BE2C (cell line): ENCODE measurements around the gene IGSF21.

ENCODE experiments used
- DNase-seq: peaks from one replicate; pipeline ENCODE4 v3.0.0-alpha.2; 2020
- H3K27me3 ChIP-seq: fragments of 250-450 bp; sonication (Bioruptor Pico); 2 replicates; pipeline ENCODE4 v1.5.1; 2020; ENCODE audit warnings: mild to moderate bottlenecking
- H3K36me3 ChIP-seq: fragments of 250-450 bp; sonication (Bioruptor Pico); 2 replicates; pipeline ENCODE4 v1.5.1; 2020; ENCODE audit warnings: mild to moderate bottlenecking
- H3K4me1 ChIP-seq: fragments of 250-450 bp; sonication (Bioruptor Pico); 2 replicates; pipeline ENCODE4 v1.5.1; 2020
- H3K4me3 ChIP-seq: 2 replicates; pipeline ENCODE4 v1.5.1; 2011; ENCODE audit warnings: low read depth, low read length
- H3K9me3 ChIP-seq: fragments of 250-450 bp; sonication (Bioruptor Pico); 2 replicates; pipeline ENCODE4 v1.5.1; 2020
- CTCF ChIP-seq: IDR thresholded peaks from 2 replicates; pipeline ENCODE4 v1.5.1; 2012; ENCODE audit warnings: mild to moderate bottlenecking, low read depth, low read length

IGSF21 gene

DNA sequence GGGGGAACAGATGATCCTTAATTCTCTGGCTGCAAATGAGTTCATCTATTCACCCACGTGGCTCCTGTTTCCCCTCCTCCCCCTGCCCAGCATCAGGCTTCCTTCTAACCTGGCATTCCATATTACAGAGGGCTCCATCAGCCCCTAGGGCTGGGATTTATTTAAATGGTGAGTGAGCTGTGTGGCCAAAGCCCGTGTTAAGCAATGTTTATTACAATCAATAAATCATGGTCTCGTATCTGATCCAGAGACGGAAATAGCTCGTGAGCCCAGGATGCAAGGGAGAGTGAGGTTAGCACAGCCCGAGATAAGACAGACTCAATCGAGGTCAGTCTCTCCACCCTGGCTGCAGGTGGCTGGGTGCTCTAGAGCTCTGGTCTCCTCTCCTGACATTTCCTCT is 43.1 kb upstream of the IGSF21 start:
- H3K27me3 ChIP-seq, result no peaks in the 10 kb centered on the region
- DNase-seq, result no peak
- H3K4me3 ChIP-seq, result no peak overlapping the region
- H3K9me3 ChIP-seq, result no peaks in the 10 kb centered on the region
- no peak for TF ChIP-seq CTCF
- no peaks in the 10 kb centered on the region for H3K4me1 ChIP-seq
- H3K36me3 ChIP-seq, result no peaks in the 10 kb centered on the region

DNA sequence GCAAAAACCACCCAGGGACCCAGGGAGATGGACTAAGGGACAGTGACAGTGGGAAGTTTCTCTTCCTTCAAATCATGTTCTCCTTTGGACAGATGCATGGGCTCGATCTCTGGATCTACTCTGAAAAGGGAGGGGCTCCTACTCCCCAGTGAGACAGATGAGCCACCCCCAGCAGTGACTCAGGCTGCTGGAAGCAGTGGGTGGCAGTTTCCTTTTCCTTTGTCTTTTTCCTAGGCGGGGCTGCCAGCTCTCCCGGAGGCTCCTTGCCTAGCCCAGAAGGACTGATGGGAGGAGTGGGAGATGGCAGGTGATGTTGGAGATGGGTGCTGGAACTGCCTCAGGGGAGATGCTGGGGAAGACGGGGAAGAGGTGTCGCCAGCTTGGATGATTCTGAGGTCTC is 41.0 kb upstream of the IGSF21 start:
- no peak for DNase-seq
- no peaks in the 10 kb centered on the region for H3K27me3 ChIP-seq
- no peak for TF ChIP-seq CTCF

GRCh38 chr1:18069903-18070302 is 37.7 kb upstream of the IGSF21 start:
- no peak for TF ChIP-seq CTCF
- no peak for DNase-seq
- H3K9me3 ChIP-seq, result no peaks in the 10 kb centered on the region

More for the DNA sequence above, 41.0 kb upstream of the IGSF21 start:
- H3K9me3 ChIP-seq, result no peaks in the 10 kb centered on the region
- no peak overlapping the region for H3K4me3 ChIP-seq
- H3K4me1 ChIP-seq, result no peaks in the 10 kb centered on the region
- no peaks in the 10 kb centered on the region for H3K36me3 ChIP-seq

GRCh38 chr1:18072066-18072465 is 35.5 kb upstream of the IGSF21 start:
- H3K9me3 ChIP-seq, result no peaks in the 10 kb centered on the region
- no peak overlapping the region for H3K4me3 ChIP-seq
- no peak for TF ChIP-seq CTCF
- no peaks in the 10 kb centered on the region for H3K27me3 ChIP-seq
- DNase-seq, result no peak
- H3K4me1 ChIP-seq, result no peaks in the 10 kb centered on the region
- H3K36me3 ChIP-seq, result no peaks in the 10 kb centered on the region

More at GRCh38 chr1:18069903-18070302, 37.7 kb upstream of the IGSF21 start:
- Histone ChIP-seq H3K36me3 (no peaks in the 10 kb centered on the region), H3K27me3 (no peaks in the 10 kb centered on the region), H3K4me1 (no peaks in the 10 kb centered on the region), H3K4me3 (no peak overlapping the region)

- no peak for TF ChIP-seq CTCF
- Histone ChIP-seq H3K4me1 (no peaks in the 10 kb centered on the region), H3K36me3 (no peaks in the 10 kb centered on the region), H3K9me3 (no peaks in the 10 kb centered on the region), H3K4me3 (no peak overlapping the region), H3K27me3 (no peaks in the 10 kb centered on the region)
- no peak for DNase-seq
These were observed 34.4 kb upstream of the IGSF21 start for GRCh38 chr1:18073066-18073642.

- Histone ChIP-seq H3K4me3 (no peak overlapping the region), H3K4me1 (no peaks in the 10 kb centered on the region), H3K9me3 (no peaks in the 10 kb centered on the region), H3K36me3 (no peaks in the 10 kb centered on the region), H3K27me3 (no peaks in the 10 kb centered on the region)
- DNase-seq, result no peak
- no peak for TF ChIP-seq CTCF
These were observed 29.9 kb upstream of the IGSF21 start for GRCh38 chr1:18077657-18078215.
